H1 (cell line): ENCODE results near the gene SIRT3.

Experiments used
- CTCF ChIP-seq, 3 experiments: IDR thresholded peaks; 1 replicate in 2 of 3; 2 replicates in 1 of 3; pipeline versions ENCODE4 v1.5.1 to v1.6.1; 2011; ENCODE audit warnings: low read length in 3 of 3, mild to moderate bottlenecking in 3 of 3, inconsistent platforms in 2 of 3, low read depth in 1 of 3, moderate library complexity in 1 of 3; ENCODE audit not compliant: insufficient read depth in 1 of 3; ENCODE audit errors: control extremely low read depth in 1 of 3
- HDAC2 ChIP-seq, 2 experiments: fragments of 300-600 bp in 1 of 2; sonication (generic) in 1 of 2; IDR thresholded peaks; 2 replicates each; pipeline ENCODE4 v1.6.1; 2011 to 2012; ENCODE audit warnings: low read depth in 2 of 2, low read length in 2 of 2, mild to moderate bottlenecking in 2 of 2, moderate library complexity in 2 of 2, borderline replicate concordance in 1 of 2, inconsistent platforms in 1 of 2
- POLR2AphosphoS5 ChIP-seq: IDR thresholded peaks from 2 replicates; pipeline ENCODE4 v1.6.1; 2011; ENCODE audit warnings: low read depth, low read length
- RBBP5 ChIP-seq: IDR thresholded peaks from 2 replicates; pipeline ENCODE4 v1.7.1; 2012; ENCODE audit warnings: low read depth, mild to moderate bottlenecking, inconsistent platforms, low read length, moderate library complexity, borderline replicate concordance
- SP1 ChIP-seq: IDR thresholded peaks from 2 replicates; pipeline ENCODE4 v1.6.1; 2011; ENCODE audit warnings: low read depth, low read length
- USF2 ChIP-seq: IDR thresholded peaks from 2 replicates; pipeline ENCODE4 v1.6.1; 2011; ENCODE audit warnings: low read length, improper control_type of control experiment

- TF ChIP-seq HDAC2 (IDR thresholded peaks at IDR 0.05; ENCODE audit: borderline replicate concordance in 1 of 2, low read depth in 2 of 2, low read length in 2 of 2) (no peak), SP1 (no peak), POLR2AphosphoS5 (no peak), RBBP5 (no peak), USF2 (no peak), CTCF (IDR thresholded peaks at IDR 0.05; ENCODE audit: control extremely low read depth in 1 of 3, insufficient read depth in 1 of 3, low read depth in 1 of 3, low read length in 3 of 3) (no peak)
Observed at GRCh38 chr11:253886-254270, 17.7 kb upstream of the SIRT3 start.
